Activated naive CD8-positive, alpha-beta T cell (primary cell): ENCODE measurements around the gene TMEM52B.

Experiments used
- H3K27ac Mint-ChIP-seq: one replicate; pipeline ENCODE4 v1.8.0; 2021; ENCODE audit warnings: mixed read lengths
- H3K27me3 Mint-ChIP-seq: one replicate; pipeline ENCODE4 v1.8.0; 2021; ENCODE audit warnings: mixed read lengths
- H3K36me3 Mint-ChIP-seq: one replicate; pipeline ENCODE4 v1.8.0; 2021; ENCODE audit warnings: mixed read lengths
- H3K4me1 Mint-ChIP-seq: one replicate; pipeline ENCODE4 v1.8.0; 2021; ENCODE audit warnings: low read depth, mixed read lengths
- H3K4me3 Mint-ChIP-seq: one replicate; pipeline ENCODE4 v1.8.0; 2021; ENCODE audit warnings: mild to moderate bottlenecking, mixed read lengths
- H3K9me3 Mint-ChIP-seq: one replicate; pipeline ENCODE4 v1.8.0; 2021; ENCODE audit warnings: low read depth, mixed read lengths

TMEM52B gene

DNA sequence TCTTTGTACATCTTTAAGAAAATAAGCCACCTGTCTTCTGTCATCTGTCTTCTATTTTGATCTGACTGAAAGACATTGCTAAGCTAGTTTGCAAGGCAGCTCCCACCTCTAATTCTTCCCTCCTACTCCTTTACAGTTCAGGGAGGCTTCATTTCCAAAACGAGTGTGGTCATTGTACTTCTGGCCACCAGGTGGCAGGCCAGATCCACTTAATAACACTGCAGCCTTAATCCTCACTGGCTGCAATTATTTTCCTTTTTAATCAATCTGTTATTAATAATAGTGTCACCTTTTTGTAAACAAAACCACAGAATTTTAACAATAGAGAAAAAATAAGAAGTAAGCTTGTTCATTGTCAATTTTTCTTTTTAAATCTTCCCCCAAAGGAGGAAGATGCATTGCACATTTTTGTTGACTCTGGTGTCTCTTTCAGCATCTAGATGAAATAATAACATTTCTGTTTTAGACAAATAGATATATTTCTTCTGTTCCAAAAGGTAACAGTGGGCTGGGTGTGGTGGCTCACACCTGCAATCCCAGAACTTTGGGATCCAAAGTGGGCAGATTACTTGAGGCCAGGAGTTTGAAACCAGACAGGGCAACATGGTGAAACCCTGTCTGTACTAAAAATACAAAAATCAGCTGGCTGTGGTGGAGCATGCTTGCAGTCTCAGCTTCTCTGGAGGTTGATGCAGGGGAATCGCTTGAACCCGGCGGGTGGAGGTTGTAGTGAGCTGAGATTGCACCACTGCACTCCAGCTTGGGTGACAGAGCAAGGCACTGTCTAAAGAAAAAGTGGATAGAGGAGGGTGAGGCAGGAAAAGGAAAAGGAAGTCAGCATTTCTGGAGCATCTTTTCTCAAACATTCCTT lies 57.2 kb downstream of the TMEM52B start:
- Mint-ChIP-seq H3K36me3 (peaks cover 9% of the 10 kb centered on the region), H3K27ac (no peak overlapping the region)

DNA sequence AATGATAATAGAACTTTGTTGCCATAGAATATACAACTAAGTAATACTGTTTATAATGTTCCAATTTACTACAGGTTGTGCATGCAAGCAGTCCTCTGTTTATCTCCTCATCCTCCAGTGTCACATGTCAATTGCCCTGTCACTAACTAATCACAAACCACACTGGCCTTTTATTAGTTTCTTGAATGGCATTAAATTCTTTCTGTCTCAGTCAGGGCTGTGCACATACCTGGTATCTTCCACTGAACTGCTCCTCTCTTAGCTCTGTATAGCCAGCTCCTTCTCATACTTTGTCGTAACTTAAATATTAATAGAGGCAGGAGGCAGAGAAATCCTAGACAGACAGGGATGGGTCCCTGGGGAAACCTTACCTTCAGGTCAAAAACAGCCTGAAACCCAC lies 57.9 kb downstream of the TMEM52B start:
- Mint-ChIP-seq H3K9me3 (peaks cover 5% of the 10 kb centered on the region), H3K4me3 (no peak overlapping the region), H3K36me3 (peaks cover 9% of the 10 kb centered on the region), H3K27ac (peak overlapping the region; percentile 50), H3K4me1 (peaks cover 11% of the 10 kb centered on the region), H3K27me3 (no peaks in the 10 kb centered on the region)

More for the DNA sequence above, 57.2 kb downstream of the TMEM52B start:
- Mint-ChIP-seq H3K27me3 (no peaks in the 10 kb centered on the region), H3K4me3 (no peak overlapping the region), H3K4me1 (peaks cover 11% of the 10 kb centered on the region), H3K9me3 (peaks cover 5% of the 10 kb centered on the region)

GRCh38 chr12:10238526-10238925 lies 59.7 kb downstream of the TMEM52B start:
- Mint-ChIP-seq H3K27ac (no peak overlapping the region), H3K27me3 (no peaks in the 10 kb centered on the region), H3K9me3 (peaks cover 5% of the 10 kb centered on the region), H3K4me3 (no peak overlapping the region), H3K36me3 (peaks cover 9% of the 10 kb centered on the region), H3K4me1 (peaks cover 17% of the 10 kb centered on the region)

GRCh38 chr12:10241290-10241689 lies 62.5 kb downstream of the TMEM52B start:
- no peaks in the 10 kb centered on the region for H3K9me3 Mint-ChIP-seq
- H3K27me3 Mint-ChIP-seq: no peaks in the 10 kb centered on the region
- no peaks in the 10 kb centered on the region for H3K36me3 Mint-ChIP-seq
- H3K4me1 Mint-ChIP-seq: peaks cover 18% of the 10 kb centered on the region
- H3K27ac Mint-ChIP-seq: no peak overlapping the region
- no peak overlapping the region for H3K4me3 Mint-ChIP-seq
